ENCODE measurements around the gene CYSLTR2.
"Not testable (repeated sequence)": the region's sequence is repeated elsewhere in the genome, so short reads cannot be mapped to it uniquely, and the experiment has no call there.

CYSLTR2 gene

DNA sequence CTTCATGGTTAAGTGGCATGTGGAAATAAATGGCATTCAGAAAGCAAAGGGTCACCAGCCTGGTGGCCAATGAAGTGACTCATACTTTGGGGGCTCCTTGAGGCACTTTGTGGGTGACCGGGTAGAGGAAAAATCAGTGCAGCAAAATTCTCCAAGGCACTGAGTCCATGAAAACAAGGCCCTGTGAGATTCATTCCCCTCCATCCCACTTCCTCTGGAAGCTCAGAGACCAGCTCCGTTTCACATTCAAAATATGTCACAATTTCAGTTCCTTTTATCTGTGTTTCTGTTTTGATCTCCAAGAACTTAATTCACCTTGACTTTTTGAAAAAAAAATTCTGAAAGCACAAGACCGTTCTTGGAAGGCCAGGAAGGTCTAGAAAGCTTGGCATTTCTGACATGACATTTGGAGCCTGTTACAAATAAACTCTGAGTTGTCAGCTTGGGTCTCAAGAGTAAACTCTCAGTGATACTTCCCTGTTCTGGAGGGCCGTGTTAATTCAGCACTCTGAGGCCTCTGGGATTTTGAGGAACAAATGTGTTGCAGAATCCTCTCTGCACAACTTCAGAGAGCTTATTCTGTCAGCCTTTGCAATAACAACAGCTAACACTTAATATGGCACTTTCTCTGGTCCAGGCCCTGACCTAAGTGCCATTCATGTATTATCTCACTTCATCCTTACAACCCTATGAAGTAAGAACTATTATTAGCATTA lies 6.8 kb downstream of the CYSLTR2 start:
- peaks cover 21% of the 10 kb centered on the region for H3K4me1 Mint-ChIP-seq
- peaks cover 13% of the 10 kb centered on the region for H3K9me3 Mint-ChIP-seq
- H3K27me3 Mint-ChIP-seq = peaks cover 18% of the 10 kb centered on the region
- no peak overlapping the region for H3K4me3 Mint-ChIP-seq
- H3K27ac Mint-ChIP-seq = no peak overlapping the region
- peaks cover 10% of the 10 kb centered on the region for H3K36me3 Mint-ChIP-seq
- peak; percentile 66 for ATAC-seq

DNA sequence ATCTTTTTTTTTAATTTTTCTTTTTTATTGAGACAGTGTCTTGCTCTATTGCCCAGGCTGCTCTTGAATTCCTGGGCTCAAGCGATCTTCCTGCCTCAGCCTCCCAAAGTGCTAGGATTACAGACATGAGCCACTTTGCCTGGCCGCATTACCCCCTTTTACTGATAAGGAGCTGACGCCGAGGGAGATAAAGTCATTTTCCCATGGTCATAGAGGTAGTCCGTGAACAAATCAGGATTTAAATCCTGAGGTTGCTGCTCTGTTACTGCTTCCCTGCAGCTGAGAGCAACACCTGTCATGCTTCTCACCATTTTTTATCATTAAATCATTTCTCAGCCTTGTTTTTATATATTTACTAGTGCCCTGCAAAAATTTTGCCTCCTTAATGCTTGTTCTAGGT lies 7.4 kb downstream of the CYSLTR2 start:
- no peak for ATAC-seq
- peaks cover 18% of the 10 kb centered on the region for H3K9me3 Mint-ChIP-seq
- H3K4me1 Mint-ChIP-seq = peaks cover 21% of the 10 kb centered on the region
- H3K4me3 Mint-ChIP-seq = no peak overlapping the region
- H3K36me3 Mint-ChIP-seq = peaks cover 16% of the 10 kb centered on the region
- H3K27ac Mint-ChIP-seq = no peak overlapping the region
- peaks cover 18% of the 10 kb centered on the region for H3K27me3 Mint-ChIP-seq

DNA sequence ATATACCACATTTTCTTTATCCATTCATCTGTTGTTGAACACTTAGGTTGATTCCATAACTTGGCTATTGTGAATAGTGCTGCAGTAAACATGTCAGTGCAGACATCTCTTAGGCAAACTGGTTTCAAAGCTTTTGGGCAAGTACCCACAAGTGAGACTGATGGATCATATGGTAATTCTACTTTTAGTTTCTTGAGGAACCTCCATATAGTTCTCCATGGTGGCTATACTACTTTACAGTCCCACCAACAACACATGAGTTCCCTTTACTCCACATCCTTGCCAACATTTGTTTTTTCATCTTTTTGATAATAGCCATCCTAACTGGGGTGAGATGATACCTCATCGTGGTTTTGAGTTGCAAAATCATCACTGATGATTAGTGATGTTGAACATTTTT lies 8.5 kb downstream of the CYSLTR2 start:
- H3K27me3 Mint-ChIP-seq = peaks cover 13% of the 10 kb centered on the region
- H3K9me3 Mint-ChIP-seq = peaks cover 28% of the 10 kb centered on the region
- H3K27ac Mint-ChIP-seq = no peak overlapping the region
- H3K36me3 Mint-ChIP-seq = peaks cover 24% of the 10 kb centered on the region
- no peak for ATAC-seq
- H3K4me3 Mint-ChIP-seq = no peak overlapping the region
- peaks cover 21% of the 10 kb centered on the region for H3K4me1 Mint-ChIP-seq

DNA sequence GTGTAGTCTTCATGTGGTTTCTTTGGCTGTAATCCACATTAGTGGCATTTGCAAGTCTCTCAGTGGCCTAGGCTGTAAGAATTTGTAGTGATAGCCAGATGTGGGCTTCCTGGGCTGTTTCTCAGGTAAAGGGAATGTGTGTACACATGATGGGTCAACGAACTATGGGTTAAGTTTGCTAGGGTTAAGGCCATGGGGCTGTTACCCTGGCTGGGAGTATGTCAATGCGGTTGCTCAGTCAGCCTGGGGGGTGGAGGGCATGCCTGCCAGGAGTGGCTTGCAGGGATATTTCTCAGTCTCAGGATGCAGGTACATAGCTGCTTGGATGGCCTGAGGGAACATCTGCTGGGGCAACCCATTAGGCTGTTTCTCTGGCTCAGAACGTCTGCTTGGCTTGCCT lies 13.4 kb downstream of the CYSLTR2 start:
- Mint-ChIP-seq H3K36me3 (peaks cover 29% of the 10 kb centered on the region), H3K27me3 (peaks cover 6% of the 10 kb centered on the region), H3K4me3 (no peak overlapping the region), H3K4me1 (peaks cover under 1% of the 10 kb centered on the region), H3K9me3 (peaks cover 46% of the 10 kb centered on the region), H3K27ac (no peak overlapping the region)
- no peak for ATAC-seq

DNA sequence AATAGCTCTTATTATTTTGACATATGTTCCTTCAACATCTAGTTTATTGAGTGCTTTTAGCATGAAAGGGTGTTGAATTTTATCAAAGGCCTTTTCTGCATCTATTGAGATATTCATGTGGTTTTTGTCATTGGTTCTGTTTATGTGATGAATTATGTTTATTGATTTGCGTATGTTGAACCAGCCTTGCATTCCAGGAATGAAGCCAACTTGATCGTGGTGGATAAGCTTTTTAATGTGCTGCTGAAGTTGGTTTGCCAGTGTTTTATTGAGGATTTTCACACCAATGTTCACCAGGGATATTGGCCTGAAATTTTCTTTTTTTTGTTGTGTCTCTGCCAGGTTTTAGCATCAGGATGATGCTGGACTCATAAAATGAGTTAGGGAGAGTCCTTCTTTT lies 17.7 kb downstream of the CYSLTR2 start:
- H3K4me1 Mint-ChIP-seq, H3K27ac Mint-ChIP-seq, H3K4me3 Mint-ChIP-seq, ATAC-seq: not testable (repeated sequence)
- Mint-ChIP-seq H3K9me3 (peaks cover 29% of the 10 kb centered on the region), H3K36me3 (peaks cover 12% of the 10 kb centered on the region), H3K27me3 (peaks cover 34% of the 10 kb centered on the region)

DNA sequence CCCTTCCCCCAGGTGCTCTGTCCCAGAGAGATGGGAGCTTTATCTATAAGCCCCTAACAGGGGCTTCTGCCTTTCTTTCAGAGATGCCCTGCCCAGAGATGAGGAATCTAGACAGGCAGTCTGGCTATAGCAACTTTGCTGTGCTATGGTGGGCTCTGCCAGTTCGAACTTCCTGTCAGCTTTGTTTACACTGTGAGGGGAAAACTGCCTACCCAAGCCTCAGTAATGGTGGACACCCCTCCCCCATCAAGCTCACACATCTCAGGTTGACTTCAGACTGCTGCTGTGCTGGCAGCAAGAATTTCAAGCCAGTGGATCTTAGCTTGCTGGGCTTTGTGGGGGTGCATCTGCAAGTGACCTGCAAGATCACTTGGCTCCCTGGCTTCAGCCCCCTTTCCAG lies 21.5 kb downstream of the CYSLTR2 start:
- Mint-ChIP-seq H3K27me3 (peaks cover 60% of the 10 kb centered on the region), H3K9me3 (peaks cover 17% of the 10 kb centered on the region), H3K4me3 (no peak overlapping the region), H3K36me3 (peaks cover 7% of the 10 kb centered on the region), H3K27ac (no peak overlapping the region), H3K4me1 (no peaks in the 10 kb centered on the region)
- ATAC-seq = no peak

DNA sequence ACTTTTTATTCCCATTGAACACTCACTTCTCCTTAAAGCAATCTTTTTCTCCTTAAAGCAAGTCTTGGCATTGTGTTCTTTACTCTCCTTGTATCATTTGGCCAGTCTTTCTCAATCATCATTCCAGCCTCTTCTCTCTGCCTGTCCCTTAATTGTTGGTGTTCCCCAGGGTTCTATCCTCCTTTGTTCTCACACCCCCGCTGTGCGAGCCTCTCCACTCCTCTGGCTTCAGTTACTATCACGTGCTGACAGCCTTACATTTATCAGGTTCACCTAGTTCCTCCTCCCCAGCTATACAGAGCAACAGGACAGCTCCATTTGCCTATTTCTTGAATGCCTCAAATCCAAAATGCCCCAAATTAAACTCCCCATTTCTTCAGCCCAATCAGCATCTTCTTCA lies 24.6 kb downstream of the CYSLTR2 start:
- no peak overlapping the region for H3K27ac Mint-ChIP-seq
- peaks cover 2% of the 10 kb centered on the region for H3K9me3 Mint-ChIP-seq
- H3K27me3 Mint-ChIP-seq = peaks cover 47% of the 10 kb centered on the region
- no peak overlapping the region for H3K4me3 Mint-ChIP-seq
- no peaks in the 10 kb centered on the region for H3K36me3 Mint-ChIP-seq
- no peak for ATAC-seq
- H3K4me1 Mint-ChIP-seq = peaks cover 8% of the 10 kb centered on the region

DNA sequence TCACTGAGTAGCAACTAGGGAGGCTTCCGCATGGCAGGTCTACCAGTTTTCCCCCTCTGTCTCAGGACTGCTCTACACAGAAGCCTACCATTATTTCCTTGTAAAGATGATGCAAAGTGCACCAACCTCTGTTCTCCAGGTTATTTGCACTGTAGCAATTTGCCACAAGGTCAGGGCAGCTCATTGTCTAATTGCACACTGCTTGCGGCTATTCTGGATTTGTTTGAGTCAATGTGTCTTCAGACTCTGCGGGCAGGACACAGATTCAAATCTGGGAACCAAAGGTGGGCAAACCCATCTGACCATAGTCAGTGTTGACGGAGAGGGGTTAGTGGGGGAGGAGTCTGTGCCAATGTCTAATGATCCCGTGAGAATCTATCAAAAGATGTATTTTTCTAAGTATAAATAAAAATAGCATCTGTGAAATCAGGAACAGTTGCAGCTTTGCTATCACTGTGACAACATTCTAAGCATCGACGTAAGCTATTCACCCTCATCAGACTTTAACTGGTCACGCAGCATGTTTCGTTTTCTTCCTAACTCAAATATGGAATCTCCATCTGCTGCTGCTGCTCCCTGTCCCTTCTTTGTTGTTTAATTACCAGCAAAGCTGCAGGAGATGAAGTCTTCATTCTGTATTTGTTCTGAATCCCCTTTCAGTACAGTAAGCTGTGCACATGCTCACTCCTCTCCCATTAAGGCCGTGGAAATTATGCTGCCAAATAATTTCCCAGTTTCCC lies 26.4 kb downstream of the CYSLTR2 start:
- peaks cover 33% of the 10 kb centered on the region for H3K27me3 Mint-ChIP-seq
- H3K4me3 Mint-ChIP-seq = no peak overlapping the region
- peaks cover 8% of the 10 kb centered on the region for H3K4me1 Mint-ChIP-seq
- no peak overlapping the region for H3K27ac Mint-ChIP-seq
- no peak for ATAC-seq
- no peaks in the 10 kb centered on the region for H3K9me3 Mint-ChIP-seq
- no peaks in the 10 kb centered on the region for H3K36me3 Mint-ChIP-seq

DNA sequence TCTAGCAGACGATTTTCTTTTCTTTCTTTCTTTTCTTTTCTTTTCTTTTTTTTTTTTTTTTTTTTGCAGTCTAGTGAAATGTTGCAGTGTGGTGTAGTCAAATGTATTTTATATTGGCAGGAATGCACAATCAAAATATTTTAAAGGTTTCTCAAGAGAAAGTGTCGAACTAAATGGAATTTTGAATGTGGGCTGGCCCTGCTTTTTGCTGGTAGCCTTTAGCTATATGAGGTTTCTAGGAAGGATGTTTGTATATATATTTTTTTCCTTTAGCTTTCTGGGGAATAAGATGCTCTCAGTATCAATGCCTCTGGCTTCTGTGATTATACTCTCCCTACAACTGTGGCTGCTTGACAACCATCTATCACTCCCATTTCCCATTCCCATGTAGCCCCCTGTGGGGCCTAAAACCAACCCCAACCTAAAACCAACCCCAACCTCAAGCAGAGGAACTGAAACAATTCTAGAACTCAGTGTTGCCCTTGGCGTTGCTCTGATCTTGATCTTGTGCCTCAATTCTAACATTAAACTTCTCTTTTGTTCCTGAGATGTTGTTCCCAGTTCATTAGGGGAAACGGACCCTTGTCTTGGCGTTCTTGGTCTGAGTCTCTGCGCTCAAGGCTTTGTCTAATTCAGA lies 27.1 kb downstream of the CYSLTR2 start:
- no peak overlapping the region for H3K4me3 Mint-ChIP-seq
- H3K27ac Mint-ChIP-seq = no peak overlapping the region
- H3K9me3 Mint-ChIP-seq = no peaks in the 10 kb centered on the region
- ATAC-seq = peak; percentile 13
- no peaks in the 10 kb centered on the region for H3K36me3 Mint-ChIP-seq
- peaks cover 8% of the 10 kb centered on the region for H3K4me1 Mint-ChIP-seq
- H3K27me3 Mint-ChIP-seq = peaks cover 32% of the 10 kb centered on the region

DNA sequence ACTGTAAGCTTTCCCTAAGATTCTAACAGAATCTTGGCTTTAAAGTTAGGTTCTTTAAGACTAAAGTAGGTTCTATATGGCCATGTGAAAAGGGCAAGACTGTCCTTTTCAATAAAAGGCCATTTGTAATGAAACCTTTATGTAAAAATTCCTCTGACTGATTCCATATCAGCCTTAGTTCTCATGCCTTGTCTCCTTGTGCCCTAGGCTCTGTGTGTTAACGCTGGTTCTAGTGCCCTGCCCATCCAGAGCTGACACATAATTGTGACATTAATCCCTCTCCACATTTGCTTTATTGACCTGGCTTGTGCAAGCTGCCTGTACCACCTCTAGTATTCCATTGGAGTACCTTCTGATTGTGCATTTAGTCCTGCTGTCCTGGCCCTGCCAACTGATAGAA lies 28.2 kb downstream of the CYSLTR2 start:
- Mint-ChIP-seq H3K9me3 (no peaks in the 10 kb centered on the region), H3K27me3 (peaks cover 22% of the 10 kb centered on the region), H3K4me3 (no peak overlapping the region), H3K27ac (no peak overlapping the region), H3K36me3 (no peaks in the 10 kb centered on the region), H3K4me1 (peaks cover 8% of the 10 kb centered on the region)
- ATAC-seq = no peak

DNA sequence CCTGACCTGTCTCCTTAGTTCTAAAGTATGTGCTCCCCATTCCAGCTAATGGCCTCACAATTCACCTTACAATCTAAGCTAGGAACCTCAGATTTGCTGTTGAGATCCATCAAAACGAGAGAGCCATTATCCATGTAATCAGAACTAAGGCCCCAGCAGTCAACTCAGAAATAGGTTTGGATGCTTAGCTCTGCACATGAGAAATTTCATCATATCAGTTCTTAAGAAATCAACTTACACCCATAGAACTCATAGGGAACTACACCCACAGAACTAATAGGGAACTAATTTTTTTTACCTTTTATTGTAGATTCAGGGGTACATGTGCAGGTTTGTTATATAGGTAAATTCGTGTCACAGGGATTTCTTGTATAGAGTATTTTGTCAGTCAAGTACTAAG lies 28.7 kb downstream of the CYSLTR2 start:
- Mint-ChIP-seq H3K4me3 (no peak overlapping the region), H3K4me1 (peaks cover 8% of the 10 kb centered on the region), H3K9me3 (no peaks in the 10 kb centered on the region), H3K27ac (no peak overlapping the region), H3K36me3 (no peaks in the 10 kb centered on the region), H3K27me3 (peaks cover 18% of the 10 kb centered on the region)
- ATAC-seq = no peak

DNA sequence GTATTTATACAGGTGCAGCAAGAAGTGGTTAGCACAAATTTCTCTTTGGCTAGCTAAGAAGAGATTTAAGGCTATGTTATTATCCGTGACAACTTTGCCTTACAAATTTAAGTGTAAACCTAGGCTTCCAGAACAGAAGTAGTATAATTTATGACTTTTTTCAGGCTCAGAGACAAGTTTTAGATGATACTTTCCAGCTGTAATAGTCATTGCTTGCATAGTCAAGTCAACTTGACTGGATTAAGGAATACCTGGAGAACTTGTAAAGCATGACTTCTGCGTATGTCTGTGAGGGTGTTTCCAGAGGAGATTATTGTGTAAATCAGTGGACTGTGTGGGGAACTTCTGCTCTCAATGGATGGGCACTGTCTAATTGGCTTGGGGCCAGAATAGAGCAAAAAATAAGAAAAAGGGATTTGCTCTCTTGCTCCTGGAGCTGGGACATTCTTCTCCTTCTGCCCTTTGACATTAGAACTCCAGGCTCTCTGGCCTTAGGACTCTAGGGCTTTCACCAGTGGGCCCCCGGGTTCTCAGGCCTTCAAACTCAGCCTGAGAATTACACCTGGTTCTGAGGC lies 33.0 kb downstream of the CYSLTR2 start:
- Mint-ChIP-seq H3K36me3 (no peaks in the 10 kb centered on the region), H3K9me3 (peaks cover 12% of the 10 kb centered on the region)
- ATAC-seq = no peak

DNA sequence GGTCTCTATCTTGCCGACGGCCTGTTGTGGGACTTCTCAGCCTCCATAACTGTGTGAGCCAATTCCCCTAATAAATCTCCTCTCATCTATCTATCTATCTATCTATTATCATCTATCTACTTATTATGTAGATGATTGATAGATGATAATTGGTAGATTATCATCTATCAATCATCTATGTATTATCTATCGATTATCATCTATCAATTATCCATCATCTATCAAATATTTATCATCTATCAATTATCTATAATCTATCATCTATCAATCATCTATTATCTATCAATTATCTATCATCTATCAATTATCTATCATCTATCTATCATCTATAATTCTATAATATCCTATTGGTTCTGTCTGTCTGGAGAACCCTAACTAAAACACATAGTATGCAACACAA lies 33.5 kb downstream of the CYSLTR2 start:
- Mint-ChIP-seq H3K4me3 (no peak overlapping the region), H3K9me3 (peaks cover 12% of the 10 kb centered on the region), H3K27ac (no peak overlapping the region), H3K27me3 (peaks cover 39% of the 10 kb centered on the region), H3K36me3 (no peaks in the 10 kb centered on the region), H3K4me1 (no peaks in the 10 kb centered on the region)
- no peak for ATAC-seq

More for the DNA sequence above, 33.0 kb downstream of the CYSLTR2 start:
- Mint-ChIP-seq H3K4me3 (no peak overlapping the region), H3K27ac (no peak overlapping the region), H3K27me3 (peaks cover 39% of the 10 kb centered on the region), H3K4me1 (no peaks in the 10 kb centered on the region)

DNA sequence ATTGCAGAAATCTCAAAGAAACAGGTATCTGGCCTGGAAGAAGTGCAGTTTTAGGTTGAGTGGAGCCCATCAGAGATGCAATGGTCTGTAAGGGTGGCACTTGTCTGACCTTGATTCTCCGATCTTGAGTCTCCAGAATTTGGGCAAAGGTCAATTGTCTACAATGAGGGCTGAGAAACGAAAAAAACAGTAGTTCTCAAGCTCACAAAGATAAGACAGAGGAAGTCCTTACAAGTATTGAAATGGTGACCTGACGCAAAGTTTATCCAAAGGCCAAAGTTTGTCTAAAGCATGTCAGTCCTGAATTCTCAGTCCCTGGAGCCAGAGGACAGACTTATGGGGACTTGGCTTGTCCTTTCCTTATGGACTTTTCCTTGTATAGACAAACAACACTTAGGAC lies 40.3 kb downstream of the CYSLTR2 start:
- no peak for ATAC-seq
- Mint-ChIP-seq H3K27ac (no peak overlapping the region), H3K27me3 (peaks cover 74% of the 10 kb centered on the region), H3K36me3 (no peaks in the 10 kb centered on the region), H3K9me3 (peaks cover 9% of the 10 kb centered on the region), H3K4me3 (no peak overlapping the region), H3K4me1 (no peaks in the 10 kb centered on the region)

DNA sequence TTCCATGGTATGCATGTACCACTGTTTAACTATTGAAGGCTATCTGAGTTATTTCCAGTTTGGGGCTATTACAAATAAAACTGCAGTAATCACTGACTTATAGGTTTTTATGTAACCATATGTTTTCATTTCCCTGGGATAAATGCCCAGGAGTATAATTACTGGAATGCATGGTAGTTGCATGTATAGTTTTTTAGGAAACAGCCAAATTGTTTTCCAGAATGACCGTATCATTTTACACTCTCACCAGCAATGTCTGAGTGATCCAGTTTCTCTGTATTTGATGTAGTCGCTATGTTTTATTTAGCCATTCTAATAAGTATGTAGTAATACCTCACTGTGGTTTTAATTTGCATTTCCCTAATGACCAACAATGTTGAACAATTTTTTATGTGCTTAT lies 42.0 kb downstream of the CYSLTR2 start:
- peaks cover 71% of the 10 kb centered on the region for H3K27me3 Mint-ChIP-seq
- no peaks in the 10 kb centered on the region for H3K4me1 Mint-ChIP-seq
- H3K36me3 Mint-ChIP-seq = no peaks in the 10 kb centered on the region
- no peak overlapping the region for H3K4me3 Mint-ChIP-seq
- no peak for ATAC-seq
- no peak overlapping the region for H3K27ac Mint-ChIP-seq
- no peaks in the 10 kb centered on the region for H3K9me3 Mint-ChIP-seq

Data from stimulated activated memory B cell treated with anti-CD40 and anti-IgM and Interleukin-4, amounts not matched to agents 10 μg/mL and 1 μg/mL and 100 μg/mL, for 72 hours (primary cell).